WTC11 (cell line): ENCODE measurements around the gene ALOX15B. TPM values are rescaled to one million over a fixed set of nuclear protein-coding genes. Genes with fewer than 3 reads are reported as not detected.

Source experiments
- ATAC-seq: fragments of 200-7000 bp; cut with Tn5 transposase; 2 replicates; pipeline ENCODE4 v1.10.0; 2021; ENCODE audit warnings: mild to moderate bottlenecking, moderate library complexity
- CTCF ChIA-PET: fragments of 300-600 bp; sonication (Branson Sonifier 250); formaldehyde crosslinking; loops from one replicate; lab custom pipeline; 2021; ENCODE audit warnings: antibody characterized with exemption; lab: Charles Lee
- POLR2A ChIA-PET: fragments of 350-600 bp; sonication (Branson Sonifier 250); formaldehyde crosslinking; loops from one replicate; lab custom pipeline; 2021; ENCODE audit warnings: antibody characterized with exemption; lab: Charles Lee
- DNase-seq: peaks from one replicate; pipeline ENCODE4 v3.0.0; 2021; ENCODE audit warnings: low spot score
- H3K27ac Mint-ChIP-seq: 2 replicates; pipeline ENCODE4 v1.8.0; 2021; ENCODE audit warnings: mixed read lengths
- H3K27me3 Mint-ChIP-seq: 2 replicates; pipeline ENCODE4 v1.8.0; 2021; ENCODE audit warnings: low read depth, mild to moderate bottlenecking, moderate library complexity, mixed read lengths
- H3K36me3 Mint-ChIP-seq: 2 replicates; pipeline ENCODE4 v1.8.0; 2021; ENCODE audit warnings: mixed read lengths
- H3K4me1 Mint-ChIP-seq: 2 replicates; pipeline ENCODE4 v1.8.0; 2022; ENCODE audit warnings: mixed read lengths
- H3K4me3 Mint-ChIP-seq: 2 replicates; pipeline ENCODE4 v1.8.0; 2021; ENCODE audit warnings: mild to moderate bottlenecking, moderate library complexity, mixed read lengths
- H3K9me3 Mint-ChIP-seq: 2 replicates; pipeline ENCODE4 v1.8.0; 2021; ENCODE audit warnings: mixed read lengths
- ESRRA ChIP-seq: sonication (generic); formaldehyde crosslinking; IDR thresholded peaks from 2 replicates; pipeline ENCODE4 v1.8.1; 2022; ENCODE audit warnings: mild to moderate bottlenecking, missing genetic modification reagents, borderline replicate concordance
- FOXP1 ChIP-seq: sonication (generic); formaldehyde crosslinking; IDR thresholded peaks from 2 replicates; pipeline ENCODE4 v1.8.0; 2022; ENCODE audit warnings: missing genetic modification reagents, mild to moderate bottlenecking, moderate library complexity, borderline replicate concordance
- HMGA2 ChIP-seq: fragments of 250-450 bp; sonication (Bioruptor Pico); IDR thresholded peaks from 2 replicates; pipeline ENCODE4 v1.4.0; 2021; ENCODE audit warnings: mild to moderate bottlenecking, moderate library complexity
- JUN ChIP-seq: sonication (generic); formaldehyde crosslinking; IDR thresholded peaks from 2 replicates; pipeline ENCODE4 v1.8.0; 2023; ENCODE audit warnings: mild to moderate bottlenecking, missing genetic modification reagents
- RELA ChIP-seq: sonication (generic); formaldehyde crosslinking; IDR thresholded peaks from 2 replicates; pipeline ENCODE4 v1.8.1; 2022; ENCODE audit warnings: missing genetic modification reagents, mild to moderate bottlenecking, borderline replicate concordance
- SP1 ChIP-seq: sonication (generic); formaldehyde crosslinking; conservative IDR thresholded peaks from 2 replicates; pipeline ENCODE4 v1.8.1; 2022; ENCODE audit warnings: missing genetic modification reagents
- TP53 ChIP-seq: sonication (generic); formaldehyde crosslinking; IDR thresholded peaks from 2 replicates; pipeline ENCODE4 v1.8.1; 2023; ENCODE audit warnings: mild to moderate bottlenecking, missing genetic modification reagents
- ZBTB21 ChIP-seq: sonication (generic); formaldehyde crosslinking; IDR thresholded peaks from 2 replicates; pipeline ENCODE4 v1.8.1; 2023; ENCODE audit warnings: mild to moderate bottlenecking, missing genetic modification reagents, borderline replicate concordance
- ZNF121 ChIP-seq: sonication (generic); formaldehyde crosslinking; IDR thresholded peaks from 2 replicates; pipeline ENCODE4 v1.8.0; 2023; ENCODE audit warnings: missing genetic modification reagents
- ZNF138 ChIP-seq: sonication (generic); formaldehyde crosslinking; conservative IDR thresholded peaks from 2 replicates; pipeline ENCODE4 v1.8.1; 2022; ENCODE audit warnings: mild to moderate bottlenecking, moderate library complexity, missing genetic modification reagents
- ZNF232 ChIP-seq: sonication (generic); formaldehyde crosslinking; IDR thresholded peaks from 2 replicates; pipeline ENCODE4 v1.8.0; 2022; ENCODE audit warnings: mild to moderate bottlenecking, missing genetic modification reagents
- total RNA-seq: library from RNA; stranded (reverse); gene quantifications from 3 replicates; pipeline ENCODE4 v1.2.3, GENCODE V29; 2021
- TF ChIP-seq, protein P1 (sequence below): sonication (generic); formaldehyde crosslinking; conservative IDR thresholded peaks from 2 replicates; pipeline ENCODE4 v1.8.1; 2022; ENCODE audit warnings: mild to moderate bottlenecking, missing genetic modification reagents
- TF ChIP-seq, protein P2 (sequence below): sonication (generic); formaldehyde crosslinking; IDR thresholded peaks from 2 replicates; pipeline ENCODE4 v1.8.0; 2022; ENCODE audit warnings: mild to moderate bottlenecking, missing genetic modification reagents
- TF ChIP-seq, protein P3 (sequence below): sonication (generic); formaldehyde crosslinking; IDR thresholded peaks from 2 replicates; pipeline ENCODE4 v1.8.0; 2022; ENCODE audit warnings: mild to moderate bottlenecking, missing genetic modification reagents
- TF ChIP-seq, protein P4 (sequence below): sonication (generic); formaldehyde crosslinking; IDR thresholded peaks from 2 replicates; pipeline ENCODE4 v1.8.1; 2023; ENCODE audit warnings: mild to moderate bottlenecking, missing genetic modification reagents, moderate library complexity
- TF ChIP-seq, protein P5 (sequence below): sonication (generic); formaldehyde crosslinking; IDR thresholded peaks from 2 replicates; pipeline ENCODE4 v1.8.1; 2023; ENCODE audit warnings: mild to moderate bottlenecking, missing genetic modification reagents, moderate library complexity
- TF ChIP-seq, protein P6 (sequence below): fragments of 250-450 bp; sonication (Bioruptor Pico); IDR thresholded peaks from 2 replicates; pipeline ENCODE4 v1.9.0; 2021; ENCODE audit warnings: mild to moderate bottlenecking, borderline replicate concordance
- TF ChIP-seq, protein P7 (sequence below): fragments of 200-600 bp; IDR thresholded peaks from 2 replicates; pipeline ENCODE4 v1.8.0; 2022; ENCODE audit warnings: antibody characterized with exemption

ALOX15B gene
- total RNA-seq, 1 experiment from 2014 or later, result 0.22 TPM

DNA sequence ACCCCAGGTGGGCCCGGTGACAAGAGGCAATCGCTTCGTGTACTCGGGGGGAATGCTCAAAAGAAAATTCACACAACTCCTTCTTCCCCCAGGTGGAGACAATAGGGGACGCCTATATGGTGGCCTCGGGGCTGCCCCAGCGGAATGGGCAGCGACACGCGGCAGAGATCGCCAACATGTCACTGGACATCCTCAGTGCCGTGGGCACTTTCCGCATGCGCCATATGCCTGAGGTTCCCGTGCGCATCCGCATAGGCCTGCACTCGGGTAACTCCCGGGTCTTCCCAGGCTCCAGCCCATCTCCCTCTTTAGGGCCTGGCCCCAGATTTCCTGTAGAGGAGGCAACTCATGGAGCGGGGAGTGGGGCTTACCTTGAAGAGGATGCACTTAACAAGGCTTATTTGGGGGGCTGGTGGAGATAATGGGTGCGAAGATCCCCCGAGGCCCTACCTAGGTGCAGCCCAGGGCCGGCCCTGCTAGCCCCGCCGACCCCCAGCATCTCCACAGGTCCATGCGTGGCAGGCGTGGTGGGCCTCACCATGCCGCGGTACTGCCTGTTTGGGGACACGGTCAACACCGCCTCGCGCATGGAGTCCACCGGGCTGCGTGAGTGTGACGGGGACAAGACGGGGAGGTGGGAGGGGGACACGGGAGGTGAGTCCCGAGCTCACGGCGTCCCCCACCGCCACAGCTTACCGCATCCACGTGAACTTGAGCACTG, 23.5 kb upstream of the ALOX15B start:
- Mint-ChIP-seq H3K4me1 (0 out of 2 replicates have a peak, but pooled peaks cover 2% of the 10 kb centered on the region), H3K27me3 (peaks cover 23% of the 10 kb centered on the region), H3K9me3 (no peaks in the 10 kb centered on the region), H3K27ac (no peak overlapping the region), H3K36me3 (no peaks in the 10 kb centered on the region), H3K4me3 (peak overlapping the region; percentile 84)
- ChIA-PET CTCF (interaction anchor here (0.6 to 8.3 kb wide), 24 partner anchors 8 to 383 kb away, joined by 3 to 154 read pairs (median 7); partner anchors contain the start of genes ALOX15B, GUCY2D and KCNAB3), POLR2A (no interaction called here)
- 0 out of 2 replicates have a peak, but pooled peaks have one; percentile 18 for TF ChIP-seq FOXP1 (CRISPR knock-in tag)
- TF ChIP-seq, protein P1, sequence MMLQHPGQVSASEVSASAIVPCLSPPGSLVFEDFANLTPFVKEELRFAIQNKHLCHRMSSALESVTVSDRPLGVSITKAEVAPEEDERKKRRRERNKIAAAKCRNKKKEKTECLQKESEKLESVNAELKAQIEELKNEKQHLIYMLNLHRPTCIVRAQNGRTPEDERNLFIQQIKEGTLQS, result no peak
- DNase-seq, result peak; percentile 22
- peak; percentile 5; the same call in 1 of the 2 replicates for ATAC-seq

DNA sequence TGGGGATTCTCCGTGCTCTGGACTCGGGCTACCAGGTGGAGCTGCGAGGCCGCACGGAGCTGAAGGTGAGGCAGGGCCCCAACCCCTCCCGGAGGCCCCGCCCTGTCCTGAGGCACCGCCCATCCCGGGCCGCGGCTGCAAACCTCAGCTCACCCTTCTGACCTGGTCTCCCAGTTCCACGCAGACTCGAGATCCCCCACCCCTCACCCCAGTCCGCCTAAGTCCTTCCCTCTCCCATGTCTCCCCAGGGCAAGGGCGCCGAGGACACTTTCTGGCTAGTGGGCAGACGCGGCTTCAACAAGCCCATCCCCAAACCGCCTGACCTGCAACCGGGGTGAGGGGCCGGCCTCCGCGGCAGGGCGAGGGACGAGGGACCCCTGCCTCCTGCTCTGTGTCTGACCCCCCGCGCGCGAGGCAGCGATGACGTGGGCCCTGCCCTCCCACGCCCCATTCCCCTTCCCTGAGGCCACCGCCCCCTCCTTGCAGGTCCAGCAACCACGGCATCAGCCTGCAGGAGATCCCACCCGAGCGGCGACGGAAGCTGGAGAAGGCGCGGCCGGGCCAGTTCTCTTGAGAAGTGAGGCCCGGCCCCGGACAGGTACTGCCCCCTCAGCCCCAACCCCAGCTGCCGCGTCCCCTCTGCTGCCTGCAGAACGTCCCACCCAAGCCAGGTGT, 22.8 kb upstream of the ALOX15B start:
- H3K4me3 Mint-ChIP-seq, result peak overlapping the region; percentile 84
- TF ChIP-seq RELA (CRISPR knock-in tag) (0 out of 2 replicates have a peak, but pooled peaks have one; percentile 41), ZNF232 (0 out of 2 replicates have a peak, but pooled peaks have one; percentile 38), ZBTB21 (CRISPR knock-in tag) (peak; percentile 77; the same call in 1 of the 2 replicates), HMGA2 (no peak), ESRRA (CRISPR knock-in tag) (peak; percentile 53; the same call in 1 of the 2 replicates), SP1 (CRISPR knock-in tag) (peak; percentile 42; the same call in 1 of the 2 replicates), JUN (CRISPR knock-in tag) (no peak)
- TF ChIP-seq, all 79 proteins: peak for 5
- ChIA-PET CTCF (interaction anchor here (0.6 to 8.3 kb wide), 34 partner anchors 8 to 455 kb away, joined by 3 to 154 read pairs (median 6); partner anchors contain the start of genes ALOX15B, GUCY2D and KCNAB3), POLR2A (no interaction called here)
- ATAC-seq, result peak; percentile 71
- H3K27me3 Mint-ChIP-seq, result peaks cover 23% of the 10 kb centered on the region
- 0 out of 2 replicates have a peak, but pooled peaks cover 2% of the 10 kb centered on the region for H3K4me1 Mint-ChIP-seq
- no peaks in the 10 kb centered on the region for H3K36me3 Mint-ChIP-seq
- H3K9me3 Mint-ChIP-seq, result no peaks in the 10 kb centered on the region
- peak; percentile 61 for DNase-seq
- H3K27ac Mint-ChIP-seq, result no peak overlapping the region

DNA sequence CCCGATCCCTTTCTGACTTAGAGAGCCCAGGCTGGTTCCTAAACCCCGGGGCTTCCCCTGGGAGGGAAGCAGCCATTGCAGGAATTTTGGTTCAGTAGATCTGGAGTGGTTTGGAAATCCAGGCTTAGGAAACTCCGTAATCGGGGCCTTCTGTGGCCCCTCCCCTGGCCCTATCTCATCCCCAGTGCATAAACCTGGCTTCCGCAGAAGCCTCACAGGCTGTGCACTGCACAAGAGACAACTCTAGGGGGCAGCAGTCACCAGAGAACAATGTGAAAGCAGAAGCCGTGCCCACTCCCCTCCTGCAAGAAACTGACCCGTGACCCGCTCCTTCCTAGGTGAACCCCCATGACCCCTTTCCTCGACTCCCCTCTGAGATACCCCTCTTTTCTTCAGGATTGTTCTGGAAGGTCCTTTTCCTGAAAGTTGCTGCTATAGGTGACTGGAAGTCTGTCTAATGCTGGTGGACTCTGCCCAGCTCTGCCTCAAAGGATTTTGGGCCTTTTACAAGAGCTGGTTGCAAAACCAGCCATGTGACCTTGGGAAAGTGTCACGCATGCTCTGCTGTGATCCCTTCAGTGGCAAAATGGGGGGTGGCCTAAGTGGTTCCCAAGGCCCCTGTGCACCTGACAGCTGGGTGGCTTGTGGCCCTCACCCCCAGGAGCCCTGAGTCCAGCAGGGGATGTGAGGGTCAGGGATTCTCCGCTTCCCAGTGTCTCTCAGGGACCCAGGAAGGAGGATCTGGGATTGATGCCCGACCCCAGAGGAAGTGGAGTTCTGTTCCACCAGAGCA, 22.0 kb upstream of the ALOX15B start:
- H3K4me3 Mint-ChIP-seq, result peak overlapping the region; percentile 84
- ChIA-PET CTCF (interaction anchor here (0.6 to 8.3 kb wide), 33 partner anchors 8 to 456 kb away, joined by 3 to 154 read pairs (median 5); partner anchors contain the start of genes ALOX15B, ALOXE3 and GUCY2D), POLR2A (no interaction called here)
- no peaks in the 10 kb centered on the region for H3K9me3 Mint-ChIP-seq
- H3K27ac Mint-ChIP-seq, result no peak overlapping the region
- H3K4me1 Mint-ChIP-seq, result 0 out of 2 replicates have a peak, but pooled peaks cover 2% of the 10 kb centered on the region
- H3K27me3 Mint-ChIP-seq, result peaks cover 23% of the 10 kb centered on the region
- DNase-seq (peak; percentile 92), ATAC-seq (peak; percentile 90)
- H3K36me3 Mint-ChIP-seq, result no peaks in the 10 kb centered on the region
- TF ChIP-seq TP53, result no peak
- TF ChIP-seq, protein P2, sequence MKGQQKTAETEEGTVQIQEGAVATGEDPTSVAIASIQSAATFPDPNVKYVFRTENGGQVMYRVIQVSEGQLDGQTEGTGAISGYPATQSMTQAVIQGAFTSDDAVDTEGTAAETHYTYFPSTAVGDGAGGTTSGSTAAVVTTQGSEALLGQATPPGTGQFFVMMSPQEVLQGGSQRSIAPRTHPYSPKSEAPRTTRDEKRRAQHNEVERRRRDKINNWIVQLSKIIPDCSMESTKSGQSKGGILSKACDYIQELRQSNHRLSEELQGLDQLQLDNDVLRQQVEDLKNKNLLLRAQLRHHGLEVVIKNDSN (CRISPR knock-in tag), result peak; percentile 50; the same call in 1 of the 2 replicates
- no peak for TF ChIP-seq ZNF138 (CRISPR knock-in tag)
- no peak for TF ChIP-seq ZNF121 (CRISPR knock-in tag)
- TF ChIP-seq, protein P3, sequence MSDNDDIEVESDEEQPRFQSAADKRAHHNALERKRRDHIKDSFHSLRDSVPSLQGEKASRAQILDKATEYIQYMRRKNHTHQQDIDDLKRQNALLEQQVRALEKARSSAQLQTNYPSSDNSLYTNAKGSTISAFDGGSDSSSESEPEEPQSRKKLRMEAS (CRISPR knock-in tag), result no peak
- TF ChIP-seq, protein P4, sequence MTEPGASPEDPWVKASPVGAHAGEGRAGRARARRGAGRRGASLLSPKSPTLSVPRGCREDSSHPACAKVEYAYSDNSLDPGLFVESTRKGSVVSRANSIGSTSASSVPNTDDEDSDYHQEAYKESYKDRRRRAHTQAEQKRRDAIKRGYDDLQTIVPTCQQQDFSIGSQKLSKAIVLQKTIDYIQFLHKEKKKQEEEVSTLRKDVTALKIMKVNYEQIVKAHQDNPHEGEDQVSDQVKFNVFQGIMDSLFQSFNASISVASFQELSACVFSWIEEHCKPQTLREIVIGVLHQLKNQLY (CRISPR knock-in tag), result no peak
- TF ChIP-seq, protein P5, sequence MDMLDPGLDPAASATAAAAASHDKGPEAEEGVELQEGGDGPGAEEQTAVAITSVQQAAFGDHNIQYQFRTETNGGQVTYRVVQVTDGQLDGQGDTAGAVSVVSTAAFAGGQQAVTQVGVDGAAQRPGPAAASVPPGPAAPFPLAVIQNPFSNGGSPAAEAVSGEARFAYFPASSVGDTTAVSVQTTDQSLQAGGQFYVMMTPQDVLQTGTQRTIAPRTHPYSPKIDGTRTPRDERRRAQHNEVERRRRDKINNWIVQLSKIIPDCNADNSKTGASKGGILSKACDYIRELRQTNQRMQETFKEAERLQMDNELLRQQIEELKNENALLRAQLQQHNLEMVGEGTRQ (CRISPR knock-in tag), result peak; percentile 38
- TF ChIP-seq, protein P6, sequence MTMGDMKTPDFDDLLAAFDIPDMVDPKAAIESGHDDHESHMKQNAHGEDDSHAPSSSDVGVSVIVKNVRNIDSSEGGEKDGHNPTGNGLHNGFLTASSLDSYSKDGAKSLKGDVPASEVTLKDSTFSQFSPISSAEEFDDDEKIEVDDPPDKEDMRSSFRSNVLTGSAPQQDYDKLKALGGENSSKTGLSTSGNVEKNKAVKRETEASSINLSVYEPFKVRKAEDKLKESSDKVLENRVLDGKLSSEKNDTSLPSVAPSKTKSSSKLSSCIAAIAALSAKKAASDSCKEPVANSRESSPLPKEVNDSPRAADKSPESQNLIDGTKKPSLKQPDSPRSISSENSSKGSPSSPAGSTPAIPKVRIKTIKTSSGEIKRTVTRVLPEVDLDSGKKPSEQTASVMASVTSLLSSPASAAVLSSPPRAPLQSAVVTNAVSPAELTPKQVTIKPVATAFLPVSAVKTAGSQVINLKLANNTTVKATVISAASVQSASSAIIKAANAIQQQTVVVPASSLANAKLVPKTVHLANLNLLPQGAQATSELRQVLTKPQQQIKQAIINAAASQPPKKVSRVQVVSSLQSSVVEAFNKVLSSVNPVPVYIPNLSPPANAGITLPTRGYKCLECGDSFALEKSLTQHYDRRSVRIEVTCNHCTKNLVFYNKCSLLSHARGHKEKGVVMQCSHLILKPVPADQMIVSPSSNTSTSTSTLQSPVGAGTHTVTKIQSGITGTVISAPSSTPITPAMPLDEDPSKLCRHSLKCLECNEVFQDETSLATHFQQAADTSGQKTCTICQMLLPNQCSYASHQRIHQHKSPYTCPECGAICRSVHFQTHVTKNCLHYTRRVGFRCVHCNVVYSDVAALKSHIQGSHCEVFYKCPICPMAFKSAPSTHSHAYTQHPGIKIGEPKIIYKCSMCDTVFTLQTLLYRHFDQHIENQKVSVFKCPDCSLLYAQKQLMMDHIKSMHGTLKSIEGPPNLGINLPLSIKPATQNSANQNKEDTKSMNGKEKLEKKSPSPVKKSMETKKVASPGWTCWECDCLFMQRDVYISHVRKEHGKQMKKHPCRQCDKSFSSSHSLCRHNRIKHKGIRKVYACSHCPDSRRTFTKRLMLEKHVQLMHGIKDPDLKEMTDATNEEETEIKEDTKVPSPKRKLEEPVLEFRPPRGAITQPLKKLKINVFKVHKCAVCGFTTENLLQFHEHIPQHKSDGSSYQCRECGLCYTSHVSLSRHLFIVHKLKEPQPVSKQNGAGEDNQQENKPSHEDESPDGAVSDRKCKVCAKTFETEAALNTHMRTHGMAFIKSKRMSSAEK, result no peak
- TF ChIP-seq SP1 (CRISPR knock-in tag), result no peak
- TF ChIP-seq, protein P7, sequence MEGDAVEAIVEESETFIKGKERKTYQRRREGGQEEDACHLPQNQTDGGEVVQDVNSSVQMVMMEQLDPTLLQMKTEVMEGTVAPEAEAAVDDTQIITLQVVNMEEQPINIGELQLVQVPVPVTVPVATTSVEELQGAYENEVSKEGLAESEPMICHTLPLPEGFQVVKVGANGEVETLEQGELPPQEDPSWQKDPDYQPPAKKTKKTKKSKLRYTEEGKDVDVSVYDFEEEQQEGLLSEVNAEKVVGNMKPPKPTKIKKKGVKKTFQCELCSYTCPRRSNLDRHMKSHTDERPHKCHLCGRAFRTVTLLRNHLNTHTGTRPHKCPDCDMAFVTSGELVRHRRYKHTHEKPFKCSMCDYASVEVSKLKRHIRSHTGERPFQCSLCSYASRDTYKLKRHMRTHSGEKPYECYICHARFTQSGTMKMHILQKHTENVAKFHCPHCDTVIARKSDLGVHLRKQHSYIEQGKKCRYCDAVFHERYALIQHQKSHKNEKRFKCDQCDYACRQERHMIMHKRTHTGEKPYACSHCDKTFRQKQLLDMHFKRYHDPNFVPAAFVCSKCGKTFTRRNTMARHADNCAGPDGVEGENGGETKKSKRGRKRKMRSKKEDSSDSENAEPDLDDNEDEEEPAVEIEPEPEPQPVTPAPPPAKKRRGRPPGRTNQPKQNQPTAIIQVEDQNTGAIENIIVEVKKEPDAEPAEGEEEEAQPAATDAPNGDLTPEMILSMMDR, result peak; percentile 85
